Stimulated activated CD8-positive, alpha-beta memory T cell treated with anti-CD3 and anti-CD28 coated beads, Interleukin-7, amount 100 ng/mL, for 24 hours (primary cell): ENCODE results near the gene TRIM24.

Source experiments
- DNase-seq: peaks from one replicate; pipeline ENCODE4 v3.0.0-alpha.2; 2020; ENCODE audit warnings: low read depth

TRIM24 gene

GRCh38 chr7:138579136-138579535 is 119.1 kb downstream of the TRIM24 start:
- no peak for DNase-seq

GRCh38 chr7:138579671-138580070 is 119.6 kb downstream of the TRIM24 start:
- no peak for DNase-seq

GRCh38 chr7:138581065-138581464 is 121.0 kb downstream of the TRIM24 start:
- DNase-seq, result no peak

- no peak for DNase-seq
Observed at GRCh38 chr7:138584283-138584682, 124.2 kb downstream of the TRIM24 start.

- no peak for DNase-seq
Observed at GRCh38 chr7:138584696-138585095, 124.6 kb downstream of the TRIM24 start.

- DNase-seq, result no peak
Observed at GRCh38 chr7:138585283-138585993, 125.4 kb downstream of the TRIM24 start.

GRCh38 chr7:138587485-138587884 is 127.4 kb downstream of the TRIM24 start:
- DNase-seq, result no peak

GRCh38 chr7:138588986-138589385 is 128.9 kb downstream of the TRIM24 start:
- DNase-seq, result no peak

GRCh38 chr7:138590154-138590553 is 130.1 kb downstream of the TRIM24 start:
- no peak for DNase-seq

GRCh38 chr7:138595454-138595853 is 135.4 kb downstream of the TRIM24 start:
- no peak for DNase-seq

- DNase-seq, result no peak
Observed at GRCh38 chr7:138602451-138602850, 142.4 kb downstream of the TRIM24 start.

- DNase-seq, result no peak
Observed at GRCh38 chr7:138603549-138604318, 143.7 kb downstream of the TRIM24 start.

- no peak for DNase-seq
Observed at GRCh38 chr7:138606236-138606635, 146.2 kb downstream of the TRIM24 start.

GRCh38 chr7:138607216-138608126 is 147.4 kb downstream of the TRIM24 start:
- DNase-seq, result no peak

GRCh38 chr7:138608275-138608674 is 148.2 kb downstream of the TRIM24 start:
- no peak for DNase-seq

GRCh38 chr7:138610671-138611170 is 150.7 kb downstream of the TRIM24 start:
- DNase-seq, result no peak

GRCh38 chr7:138613630-138614029 is 153.6 kb downstream of the TRIM24 start:
- DNase-seq, result no peak

GRCh38 chr7:138616085-138616484 is 156.0 kb downstream of the TRIM24 start:
- DNase-seq, result no peak

GRCh38 chr7:138618506-138618905 is 158.4 kb downstream of the TRIM24 start:
- DNase-seq, result no peak

- no peak for DNase-seq
Observed at GRCh38 chr7:138618933-138619332, 158.9 kb downstream of the TRIM24 start.

- no peak for DNase-seq
Observed at GRCh38 chr7:138622841-138623240, 162.8 kb downstream of the TRIM24 start.
